Fibroblast of skin of abdomen (primary cell): ENCODE results near the gene SPEM3. TPM values are rescaled to one million over a fixed set of nuclear protein-coding genes. Genes with fewer than 3 reads are reported as not detected.

Experiments
- DNase-seq: peaks from one replicate; pipeline ENCODE4 v3.0.0-alpha.2; 2013
- polyA plus RNA-seq, 2 experiments: library from polyadenylated mRNA; unstranded; fragments of 120-200 nt; gene quantifications; one replicate each; pipeline ENCODE4 v1.2.1, GENCODE V29; 2013; ENCODE audit not compliant: insufficient read length in 2 of 2

The SPEM3 gene
- polyA plus RNA-seq (2013, experiment 1 of 2; ENCODE audit: insufficient read length): not detected
- not detected for polyA plus RNA-seq (2013, experiment 2 of 2; ENCODE audit: insufficient read length)

- DNase-seq: no peak
These were observed at the start of gene SPEM3 for GRCh38 chr17:7428557-7428956. Gene SPEM3 (plus strand): TSS chr17:7428857. CDS start chr17:7428903, 46 bp downstream.

GRCh38 chr17:7379134-7379533, 49.5 kb upstream of the SPEM3 start:
- DNase-seq: no peak

- peak; percentile 25 for DNase-seq
These were observed 48.3 kb upstream of the SPEM3 start for GRCh38 chr17:7380321-7380720.

DNA sequence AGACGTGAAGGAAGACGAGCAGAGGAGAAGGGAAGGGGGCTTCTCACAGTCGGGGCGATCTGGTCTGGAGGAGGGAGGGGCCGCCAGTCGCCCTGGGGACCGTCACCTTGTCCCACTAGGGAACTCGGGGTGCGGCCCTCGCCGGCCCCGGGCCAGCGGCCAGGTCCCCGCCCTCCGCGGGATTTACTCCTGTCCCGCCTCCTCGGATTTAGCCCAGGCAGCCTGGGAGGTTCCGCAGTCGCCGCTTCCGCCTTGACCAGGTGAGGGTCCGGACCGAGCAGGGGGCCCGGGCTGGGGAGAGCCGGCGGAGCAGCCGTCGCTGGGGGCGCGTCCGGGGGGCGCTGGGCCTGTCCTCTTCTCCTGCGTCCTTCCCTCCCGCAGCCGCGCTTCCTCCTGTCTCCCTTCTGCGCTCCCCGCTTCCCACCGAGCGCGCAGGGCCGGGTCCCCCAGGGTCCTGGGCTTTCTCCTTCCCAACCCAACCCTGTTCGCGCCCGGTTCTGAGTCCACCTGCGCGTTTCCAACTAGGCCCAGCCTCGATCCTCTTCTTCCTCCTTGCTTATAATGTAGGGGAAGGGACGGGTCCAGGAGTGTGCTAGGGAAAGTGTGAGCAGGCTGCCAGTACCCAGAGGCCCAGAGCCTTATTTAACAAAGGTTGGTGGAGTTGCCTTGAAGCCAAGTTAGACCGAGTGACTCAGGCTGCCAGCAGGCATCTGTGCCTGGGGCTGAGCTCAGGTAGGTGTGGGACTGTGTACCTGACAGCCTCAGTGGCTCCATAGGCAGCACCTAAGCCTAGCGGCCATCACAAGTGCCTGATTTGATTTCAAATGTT, 47.6 kb upstream of the SPEM3 start, which contains the start of gene TNK1:
TSS of gene TNK1 (plus strand) at position 235 of the 829 bp plus-strand sequence. CDS start 1,838 bp downstream, outside the sequence.
- no peak for DNase-seq

DNA sequence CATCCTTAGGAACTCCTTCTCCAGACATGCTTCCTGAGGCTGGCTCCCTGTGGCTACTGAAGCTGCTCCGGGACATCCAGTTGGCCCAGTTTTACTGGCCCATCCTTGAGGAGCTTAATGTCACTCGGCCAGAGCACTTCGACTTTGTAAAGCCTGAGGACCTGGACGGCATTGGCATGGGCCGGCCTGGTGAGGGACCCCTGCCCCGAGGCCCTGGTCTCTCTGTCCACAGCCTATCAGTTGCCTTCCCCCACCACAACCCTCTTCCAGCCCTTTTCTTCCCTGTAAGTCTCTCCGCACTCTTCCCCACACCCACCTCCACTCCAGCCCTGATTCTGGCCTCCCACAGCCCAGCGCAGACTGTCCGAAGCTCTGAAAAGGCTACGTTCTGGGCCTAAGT, 45.8 kb upstream of the SPEM3 start:
- DNase-seq: no peak

- no peak for DNase-seq
These were observed 45.3 kb upstream of the SPEM3 start for GRCh38 chr17:7383371-7383741.

DNA sequence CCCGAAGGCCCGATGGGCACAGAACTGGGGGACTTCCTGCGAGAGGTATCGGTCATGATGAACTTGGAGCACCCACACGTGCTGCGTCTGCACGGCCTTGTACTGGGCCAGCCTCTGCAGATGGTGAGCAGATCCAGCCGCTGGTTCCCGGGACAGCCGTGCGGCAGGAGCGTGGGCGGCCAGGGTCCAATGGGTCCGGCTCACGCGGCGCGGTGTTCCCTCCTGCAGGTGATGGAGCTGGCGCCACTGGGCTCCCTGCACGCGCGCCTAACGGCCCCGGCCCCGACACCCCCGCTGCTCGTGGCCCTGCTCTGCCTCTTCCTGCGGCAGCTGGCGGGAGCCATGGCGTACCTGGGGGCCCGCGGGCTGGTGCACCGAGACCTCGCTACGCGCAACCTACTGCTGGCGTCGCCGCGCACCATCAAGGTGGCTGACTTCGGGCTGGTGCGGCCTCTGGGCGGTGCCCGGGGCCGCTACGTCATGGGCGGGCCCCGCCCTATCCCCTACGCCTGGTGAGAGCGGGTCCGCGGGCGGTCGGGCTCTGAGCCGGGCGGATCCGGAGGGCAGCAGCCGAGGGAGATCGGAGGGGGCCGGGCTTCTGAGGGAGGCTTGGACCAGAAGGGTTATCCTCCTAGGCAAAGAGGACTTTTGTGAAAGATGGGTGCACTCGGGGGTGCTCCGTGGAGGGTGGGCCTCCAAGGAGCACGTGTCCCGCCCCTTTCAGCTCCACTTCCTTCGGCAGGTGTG, 44.7 kb upstream of the SPEM3 start:
- DNase-seq: peak; percentile 30

- DNase-seq: no peak
These were observed 44.1 kb upstream of the SPEM3 start for GRCh38 chr17:7384489-7385081.

DNA sequence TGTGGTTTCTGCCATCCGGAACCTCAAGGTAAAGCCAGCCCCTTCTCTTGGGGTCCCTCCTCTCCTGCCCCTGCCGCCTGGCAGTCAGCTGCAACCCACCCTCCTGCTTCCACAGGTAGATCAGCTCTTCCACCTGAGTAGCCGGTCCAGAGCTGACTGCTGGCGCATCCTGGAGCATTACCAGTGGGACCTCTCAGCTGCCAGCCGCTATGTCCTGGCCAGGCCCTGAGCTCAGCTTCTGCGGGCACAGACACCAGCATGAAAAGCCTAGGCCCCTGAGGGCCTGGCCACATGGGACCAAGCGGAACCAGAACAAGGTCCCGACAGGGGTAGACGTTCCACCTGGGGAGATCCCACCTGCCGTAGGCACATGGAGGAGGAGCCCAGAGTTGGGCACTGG, 39.8 kb upstream of the SPEM3 start:
- DNase-seq: no peak

DNA sequence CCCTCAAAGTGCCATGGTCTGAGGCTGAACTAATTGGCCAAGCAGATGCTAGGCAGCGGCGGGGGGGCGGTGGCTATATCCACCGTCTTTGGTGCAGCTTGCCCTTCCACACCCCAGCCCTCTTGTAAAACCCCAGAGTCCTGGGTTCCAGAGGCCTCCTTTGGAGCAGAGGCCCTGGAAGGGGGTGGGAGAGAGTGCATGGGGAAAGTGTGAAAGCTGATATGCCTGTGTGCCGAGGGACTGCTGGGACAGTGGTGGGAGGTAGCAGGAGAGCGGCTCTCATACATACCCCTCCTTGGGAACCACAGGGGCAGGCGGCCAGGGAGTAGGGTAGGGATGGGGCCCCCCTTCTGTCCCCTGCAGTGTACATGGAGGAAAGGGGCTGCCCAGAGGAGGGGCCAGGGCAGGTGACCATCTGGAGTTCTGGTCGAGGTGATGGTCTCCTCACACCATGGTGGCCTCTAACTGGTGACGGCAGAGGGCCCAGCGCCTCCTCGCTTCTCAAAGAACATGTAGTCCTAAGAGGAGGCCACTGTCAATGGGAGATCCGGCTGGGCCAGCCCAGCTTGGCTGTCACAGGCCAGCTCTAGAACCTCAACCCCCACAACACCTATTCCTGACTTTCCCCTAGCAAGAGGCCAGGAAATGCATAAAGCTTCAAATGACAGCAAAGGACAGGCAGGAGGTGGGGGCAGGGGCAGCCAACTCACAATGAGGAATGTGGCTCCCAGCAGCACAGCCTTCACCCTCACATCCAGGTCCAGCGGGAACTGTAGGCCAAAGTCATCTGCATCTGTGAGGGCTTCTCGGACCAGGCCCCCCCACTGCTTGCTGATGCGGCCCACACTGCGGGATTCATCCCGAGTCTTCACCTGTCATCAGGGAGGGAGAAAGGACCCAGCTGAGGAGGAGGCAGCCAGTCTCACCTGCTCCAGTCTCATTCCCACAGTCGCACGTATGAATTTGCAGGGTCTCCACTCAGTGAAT, 38.4 kb upstream of the SPEM3 start:
- DNase-seq: no peak

GRCh38 chr17:7391307-7391706, 37.4 kb upstream of the SPEM3 start:
- DNase-seq: no peak

DNA sequence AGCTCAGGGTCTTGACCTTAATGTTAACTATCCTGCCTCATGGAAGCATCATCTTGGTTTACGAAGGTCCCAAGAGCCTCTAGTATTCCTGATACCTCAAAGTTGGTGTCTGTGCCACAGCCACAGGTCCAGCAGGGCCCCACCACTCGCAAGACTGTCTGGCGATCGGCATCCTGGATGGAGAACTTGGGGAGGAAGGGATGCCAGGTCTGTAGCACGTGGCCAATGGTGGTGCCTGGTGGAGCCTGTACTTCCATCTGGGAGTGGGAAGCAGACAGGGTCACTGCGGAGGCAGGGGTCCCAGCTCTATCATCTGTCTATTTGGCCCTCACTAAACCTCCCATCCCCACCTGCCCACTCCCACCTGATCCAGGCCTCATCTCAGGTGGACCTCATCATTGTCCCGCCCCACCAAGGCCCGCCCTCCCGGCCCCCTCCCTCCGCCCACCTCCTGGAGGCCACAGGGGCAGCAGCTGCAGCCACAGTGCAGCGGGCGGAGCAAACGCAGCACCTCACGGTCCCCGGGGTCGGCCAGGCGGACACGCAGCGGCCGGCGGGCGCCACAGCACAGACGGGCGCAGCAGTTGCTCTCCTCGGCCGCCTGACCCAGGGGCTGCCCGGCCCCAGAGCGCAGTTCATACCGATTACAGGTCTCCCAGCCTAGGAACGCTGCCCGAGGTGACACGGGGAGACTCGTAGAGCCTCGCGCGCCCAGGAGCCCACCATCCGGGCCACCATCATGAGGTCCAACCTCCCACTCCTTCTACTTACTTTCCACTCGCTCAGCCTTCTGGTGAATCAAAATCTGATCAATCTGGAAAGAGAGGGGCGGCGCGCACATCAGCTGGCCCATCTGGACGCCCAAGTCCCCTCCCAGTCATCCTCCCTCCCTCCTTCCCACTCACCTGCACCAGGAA, 35.7 kb upstream of the SPEM3 start:
- DNase-seq: no peak

GRCh38 chr17:7393613-7394451, 34.8 kb upstream of the SPEM3 start:
- DNase-seq: peak; percentile 17

- DNase-seq: peak; percentile 84
These were observed 34.0 kb upstream of the SPEM3 start, which contains the start of gene PLSCR3 for GRCh38 chr17:7394452-7395191. Gene PLSCR3 (minus strand): TSS chr17:7394525. CDS start chr17:7394110, 415 bp downstream.

DNA sequence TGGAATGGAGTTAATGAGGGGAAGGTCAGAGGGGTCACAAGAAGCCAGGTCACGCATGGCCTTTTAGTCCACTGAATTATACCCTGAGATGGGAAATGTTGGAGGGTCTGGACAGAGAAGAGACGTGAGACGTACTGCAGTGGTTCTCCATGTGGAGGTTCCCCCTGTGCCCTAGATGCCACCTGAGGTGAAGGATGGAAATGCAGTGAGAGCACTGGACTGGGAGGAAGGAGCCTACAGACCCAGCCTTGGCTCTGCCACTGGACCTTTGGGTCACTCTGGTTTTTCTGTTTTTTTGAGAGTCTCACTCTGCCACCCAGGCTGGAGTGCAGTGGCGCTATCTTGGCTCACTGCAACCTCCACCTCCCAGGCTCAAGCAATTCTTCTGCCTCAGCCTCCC, 32.5 kb upstream of the SPEM3 start:
- DNase-seq: no peak

DNA sequence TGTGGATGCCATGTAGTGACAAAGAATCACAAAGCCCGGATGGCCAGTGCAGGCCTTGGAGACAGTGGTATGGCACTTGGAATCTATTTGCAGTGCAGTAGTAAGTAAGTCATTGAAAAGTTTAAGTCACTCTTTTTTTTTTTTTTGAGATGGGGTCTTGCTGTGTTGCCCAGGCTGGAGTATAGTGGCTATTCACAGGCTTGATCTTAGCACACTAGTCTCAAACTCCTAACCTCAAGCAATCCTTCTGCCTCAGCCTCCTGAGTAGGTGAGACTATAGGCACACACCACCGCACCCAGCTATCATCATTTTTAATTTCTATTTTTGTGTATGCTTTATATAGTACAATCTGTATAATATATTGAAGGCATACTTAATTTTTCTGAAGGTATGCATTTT, 30.0 kb upstream of the SPEM3 start:
- DNase-seq: no peak

DNA sequence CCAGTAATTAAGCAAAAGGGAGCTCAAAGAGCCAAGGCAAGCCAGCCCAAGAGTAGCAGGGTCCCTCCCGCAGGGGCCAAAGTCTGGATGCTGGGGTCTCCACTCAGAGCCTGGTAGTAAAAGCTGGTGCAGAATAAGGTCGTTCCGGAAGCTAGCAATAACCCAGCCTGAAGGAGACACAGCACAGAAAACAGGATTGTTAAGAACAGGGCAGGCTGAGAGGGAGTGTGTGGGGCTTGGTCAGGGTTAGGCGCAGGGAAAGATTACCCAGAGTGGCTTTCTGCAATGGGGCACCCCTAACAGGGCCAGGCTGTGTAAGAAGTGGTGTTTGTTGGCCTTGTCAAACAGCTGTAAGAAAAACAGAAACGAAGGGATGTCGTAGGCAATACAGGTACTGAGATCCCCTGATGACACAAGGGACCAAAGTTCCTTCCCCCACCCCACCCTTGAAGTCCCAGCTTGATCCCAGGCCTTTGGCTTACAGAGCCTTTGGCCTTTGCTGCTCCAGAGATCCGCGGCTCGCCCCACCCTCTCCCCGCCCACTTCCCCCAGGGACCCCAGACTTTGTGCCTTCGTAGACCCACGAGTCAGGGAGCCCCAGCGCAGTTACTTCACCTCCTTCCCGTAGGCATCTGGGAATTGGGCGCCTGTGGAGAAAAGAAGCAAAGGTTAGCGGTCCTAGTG, 25.5 kb upstream of the SPEM3 start:
- DNase-seq: peak; percentile 12

DNA sequence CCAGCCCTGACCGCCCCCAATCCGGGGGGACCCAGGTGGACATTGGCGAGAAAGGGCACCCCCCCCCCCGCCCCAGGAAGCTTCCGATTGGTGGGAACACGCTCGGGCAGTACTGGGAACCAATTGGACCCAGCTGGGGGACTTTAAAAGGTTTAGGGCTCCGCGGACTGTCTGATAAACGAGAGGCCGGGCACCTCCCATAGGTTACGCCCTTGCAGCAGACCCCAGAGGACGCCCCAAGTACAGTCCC, 25.0 kb upstream of the SPEM3 start:
- DNase-seq: no peak
